ENCODE measurements around the gene PUS10.
"Not testable (repeated sequence)": the region's sequence is repeated elsewhere in the genome, so short reads cannot be mapped to it uniquely, and the experiment has no call there.

PUS10 gene

DNA sequence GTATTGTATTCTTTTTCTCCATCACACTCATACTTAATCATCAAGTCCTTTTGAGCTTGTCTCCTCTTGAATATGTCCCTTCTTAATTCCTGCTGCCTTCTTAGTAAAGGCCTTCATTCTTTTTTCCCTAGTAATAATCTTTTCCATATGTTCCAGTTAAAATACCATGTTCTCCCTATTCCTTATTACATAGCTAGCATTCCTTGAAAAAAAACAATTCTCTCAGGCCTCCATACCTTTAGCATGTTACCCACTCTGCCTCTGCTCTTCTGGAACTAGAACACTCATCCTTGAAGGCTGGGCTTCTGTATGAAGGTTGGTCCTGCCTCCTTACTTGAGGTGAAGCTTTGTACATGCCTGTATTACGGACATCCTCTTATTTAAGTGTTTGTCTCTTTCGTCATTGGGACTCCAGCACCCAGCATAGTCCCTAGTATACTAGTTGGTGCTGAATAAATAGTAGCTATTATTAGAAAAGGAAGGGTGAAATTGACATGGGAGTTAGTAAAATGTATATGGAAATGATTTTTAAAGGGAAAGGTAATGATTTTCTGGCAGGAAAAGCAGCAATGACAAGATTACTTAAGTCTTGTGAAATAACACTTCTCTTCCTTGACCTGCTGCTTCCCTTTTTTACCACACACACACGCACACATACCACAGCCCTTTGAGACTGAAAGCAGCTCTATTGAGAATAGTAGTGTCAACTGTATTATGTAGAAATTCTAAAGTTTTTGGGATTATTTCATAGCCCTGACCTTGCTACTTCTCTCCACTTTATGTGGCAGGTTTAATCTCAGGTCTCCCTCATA is 91.1 kb downstream of the PUS10 start:
- no peak for DNase-seq

GRCh38 chr2:60925994-60926740 is 91.9 kb downstream of the PUS10 start:
- DNase-seq: peak; percentile 59

- no peak for DNase-seq
Measured at GRCh38 chr2:60907329-60907728, 110.7 kb downstream of the PUS10 start.

GRCh38 chr2:60906395-60906794 is 111.7 kb downstream of the PUS10 start:
- DNase-seq: no peak

- not testable (repeated sequence) for DNase-seq
Measured at GRCh38 chr2:60905867-60906266, 112.2 kb downstream of the PUS10 start.

DNA sequence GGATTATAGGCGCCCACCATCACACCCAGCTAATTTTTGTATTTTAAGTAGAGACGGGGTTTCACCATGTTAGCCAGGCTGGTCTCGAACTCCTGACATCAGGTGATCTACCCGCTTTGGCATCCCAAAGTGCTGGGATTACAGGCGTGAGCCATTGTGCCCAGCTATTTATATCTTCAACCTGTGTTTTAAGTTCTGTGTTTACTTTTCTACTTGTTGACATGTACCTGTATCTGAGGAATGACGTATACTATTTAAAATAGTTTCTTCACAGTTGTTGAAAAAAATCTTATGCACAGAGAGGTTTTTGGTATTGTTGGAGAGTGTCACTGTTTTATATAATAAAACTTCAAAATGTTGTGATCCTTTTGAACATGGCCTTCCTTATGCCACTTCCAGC is 116.8 kb downstream of the PUS10 start:
- not testable (repeated sequence) for DNase-seq

- no peak for DNase-seq
Measured at GRCh38 chr2:60899892-60900249, 118.2 kb downstream of the PUS10 start.

DNA sequence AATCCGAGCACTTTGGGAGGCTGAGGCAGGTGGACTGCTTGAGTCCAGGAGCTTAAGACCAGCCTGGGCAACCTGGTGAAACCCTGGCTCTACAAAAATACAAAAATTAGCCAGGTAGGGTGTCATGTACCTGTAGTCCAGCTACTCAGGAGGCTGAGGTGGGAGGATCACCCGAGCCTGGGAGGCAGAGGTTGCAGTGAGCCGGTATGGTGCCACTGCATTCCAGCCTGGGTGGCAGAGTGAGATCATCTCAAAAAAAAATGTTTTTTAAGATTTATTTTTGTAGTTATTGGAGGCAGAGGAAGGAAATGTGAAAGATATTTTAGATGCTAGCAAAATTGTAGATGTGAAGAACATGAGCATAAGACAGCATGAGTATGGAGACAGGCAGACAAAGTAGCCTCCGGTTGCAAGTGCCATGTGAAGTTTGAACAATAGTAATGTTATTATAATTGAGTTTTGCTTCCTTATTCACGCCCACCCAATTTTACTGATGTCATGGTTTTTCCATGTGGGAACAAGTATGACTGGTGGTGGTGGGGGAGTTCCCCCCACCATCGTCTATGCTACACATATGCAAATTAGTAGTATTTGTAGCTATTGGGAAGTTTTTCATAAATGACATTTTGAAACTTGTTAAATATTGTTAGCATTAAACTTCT is 118.7 kb downstream of the PUS10 start:
- DNase-seq: no peak

- no peak for DNase-seq
Measured at GRCh38 chr2:60898567-60898966, 119.5 kb downstream of the PUS10 start.
